SK-N-SH treated with all-trans-retinoic acid at 6 μM for 48 hours (cell line): Measurements from ENCODE around the gene DTX4.

Experiments
- ATAC-seq: fragments of 200-7000 bp; cut with Tn5 transposase; 3 replicates; pipeline ENCODE4 v1.9.1; 2020; ENCODE audit warnings: mild to moderate bottlenecking, moderate library complexity
- ARNTL ChIP-seq: fragments of 450-650 bp; formaldehyde crosslinking; IDR thresholded peaks from 2 replicates; pipeline ENCODE4 v1.5.0; 2020; ENCODE audit warnings: low read depth, mild to moderate bottlenecking, moderate library complexity, borderline replicate concordance
- BACH2 ChIP-seq: fragments of 250-450 bp; sonication (Bioruptor Pico); IDR thresholded peaks from 2 replicates; pipeline ENCODE4 v1.9.0; 2021; ENCODE audit warnings: mild to moderate bottlenecking, borderline replicate concordance
- CREB5 ChIP-seq: fragments of 250-450 bp; sonication (Bioruptor Pico); IDR thresholded peaks from 2 replicates; pipeline ENCODE4 v1.5.1; 2020; ENCODE audit warnings: low read depth, mild to moderate bottlenecking, moderate library complexity
- CSDC2 ChIP-seq: fragments of 250-450 bp; sonication (Bioruptor Pico); IDR thresholded peaks from 2 replicates; pipeline ENCODE4 v1.5.0; 2020; ENCODE audit warnings: mild to moderate bottlenecking, moderate library complexity
- CSRNP3 ChIP-seq: fragments of 250-450 bp; sonication (Bioruptor Pico); IDR thresholded peaks from 2 replicates; pipeline ENCODE4 v1.5.1; 2021; ENCODE audit warnings: mild to moderate bottlenecking, moderate library complexity
- ESRRG ChIP-seq: fragments of 250-450 bp; sonication (Bioruptor Pico); IDR thresholded peaks from 2 replicates; pipeline ENCODE4 v1.6.1; 2021; ENCODE audit warnings: mild to moderate bottlenecking
- GLIS3 ChIP-seq: fragments of 250-450 bp; sonication (Bioruptor Pico); IDR thresholded peaks from 2 replicates; pipeline ENCODE4 v1.5.0; 2020; ENCODE audit warnings: mild to moderate bottlenecking, moderate library complexity
- ISL1 ChIP-seq: fragments of 250-450 bp; sonication (Bioruptor Pico); IDR thresholded peaks from 2 replicates; pipeline ENCODE4 v2.1.2; 2022; ENCODE audit warnings: mild to moderate bottlenecking, moderate library complexity
- OSR1 ChIP-seq: fragments of 250-450 bp; sonication (Bioruptor Pico); IDR thresholded peaks from 2 replicates; pipeline ENCODE4 v1.8.0; 2022; ENCODE audit warnings: moderate library complexity, mild to moderate bottlenecking, inconsistent platforms
- PATZ1 ChIP-seq: fragments of 250-450 bp; sonication (Bioruptor Pico); IDR thresholded peaks from 2 replicates; pipeline ENCODE4 v1.8.0; 2020; ENCODE audit warnings: mild to moderate bottlenecking, moderate library complexity, borderline replicate concordance
- PPARA ChIP-seq: fragments of 250-450 bp; sonication (Bioruptor Pico); IDR thresholded peaks from 2 replicates; pipeline ENCODE4 v1.5.0; 2020; ENCODE audit warnings: mild to moderate bottlenecking, borderline replicate concordance
- SNAI2 ChIP-seq: fragments of 250-450 bp; sonication (Bioruptor Pico); IDR thresholded peaks from 2 replicates; pipeline ENCODE4 v1.5.0; 2020; ENCODE audit warnings: mild to moderate bottlenecking, moderate library complexity
- TCF4 ChIP-seq: fragments of 250-450 bp; sonication (Bioruptor Pico); IDR thresholded peaks from 2 replicates; pipeline ENCODE4 v1.8.0; 2021; ENCODE audit warnings: mild to moderate bottlenecking, moderate library complexity, borderline replicate concordance
- TSHZ2 ChIP-seq: fragments of 250-450 bp; sonication (Bioruptor Pico); IDR thresholded peaks from 2 replicates; pipeline ENCODE4 v1.5.0; 2020; ENCODE audit warnings: mild to moderate bottlenecking, moderate library complexity
- ZC3H10 ChIP-seq: fragments of 250-450 bp; sonication (Bioruptor Pico); IDR thresholded peaks from 2 replicates; pipeline ENCODE4 v1.5.1; 2021; ENCODE audit warnings: mild to moderate bottlenecking, moderate library complexity
- ZFP3 ChIP-seq: fragments of 250-450 bp; sonication (Bioruptor Pico); IDR thresholded peaks from 2 replicates; pipeline ENCODE4 v1.5.0; 2020; ENCODE audit warnings: mild to moderate bottlenecking, moderate library complexity
- ZFP30 ChIP-seq: fragments of 450-650 bp; formaldehyde crosslinking; IDR thresholded peaks from 2 replicates; pipeline ENCODE4 v1.5.0; 2022; ENCODE audit warnings: mild to moderate bottlenecking, moderate library complexity
- ZNF70 ChIP-seq: fragments of 450-650 bp; formaldehyde crosslinking; IDR thresholded peaks from 2 replicates; pipeline ENCODE4 v1.5.0; 2020; ENCODE audit warnings: mild to moderate bottlenecking, moderate library complexity
- ZNF8 ChIP-seq: fragments of 450-650 bp; formaldehyde crosslinking; IDR thresholded peaks from 2 replicates; pipeline ENCODE4 v1.5.0; 2020; ENCODE audit warnings: mild to moderate bottlenecking, moderate library complexity
- TF ChIP-seq, protein P1 (sequence below): fragments of 250-450 bp; sonication (Bioruptor Pico); IDR thresholded peaks from 2 replicates; pipeline ENCODE4 v1.8.0; 2021; ENCODE audit warnings: low read depth, mild to moderate bottlenecking, moderate library complexity, borderline replicate concordance

Gene DTX4

DNA sequence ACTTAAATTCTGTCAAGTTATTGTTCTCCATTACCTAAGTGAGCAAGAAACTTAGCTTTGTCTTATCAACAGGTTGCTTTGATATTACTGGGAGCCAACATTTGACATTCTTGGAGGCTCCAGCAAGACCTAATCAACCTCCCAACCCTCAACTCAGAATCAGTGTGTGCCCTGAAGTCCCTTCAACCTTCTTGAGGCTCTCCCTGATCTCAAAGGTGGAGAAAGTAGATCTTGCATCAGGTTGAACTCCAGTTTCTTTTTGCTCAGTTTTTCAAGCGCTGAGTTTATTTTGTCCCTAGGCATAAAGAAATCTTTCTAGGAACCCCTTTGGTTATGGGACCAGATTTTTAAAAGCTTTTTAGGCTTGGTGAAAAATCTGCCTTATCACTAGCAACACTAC, 27.8 kb upstream of the DTX4 start:
- no peak for TF ChIP-seq ZNF70 (CRISPR knock-in tag)
- no peak for TF ChIP-seq ARNTL (CRISPR knock-in tag)
- TF ChIP-seq TSHZ2: no peak
- no peak for TF ChIP-seq PPARA (CRISPR knock-in tag)
- TF ChIP-seq BACH2 (CRISPR knock-in tag): no peak
- TF ChIP-seq CSRNP3 (CRISPR knock-in tag): no peak
- no peak for TF ChIP-seq OSR1 (CRISPR knock-in tag)
- no peak for TF ChIP-seq GLIS3
- TF ChIP-seq, protein P1, sequence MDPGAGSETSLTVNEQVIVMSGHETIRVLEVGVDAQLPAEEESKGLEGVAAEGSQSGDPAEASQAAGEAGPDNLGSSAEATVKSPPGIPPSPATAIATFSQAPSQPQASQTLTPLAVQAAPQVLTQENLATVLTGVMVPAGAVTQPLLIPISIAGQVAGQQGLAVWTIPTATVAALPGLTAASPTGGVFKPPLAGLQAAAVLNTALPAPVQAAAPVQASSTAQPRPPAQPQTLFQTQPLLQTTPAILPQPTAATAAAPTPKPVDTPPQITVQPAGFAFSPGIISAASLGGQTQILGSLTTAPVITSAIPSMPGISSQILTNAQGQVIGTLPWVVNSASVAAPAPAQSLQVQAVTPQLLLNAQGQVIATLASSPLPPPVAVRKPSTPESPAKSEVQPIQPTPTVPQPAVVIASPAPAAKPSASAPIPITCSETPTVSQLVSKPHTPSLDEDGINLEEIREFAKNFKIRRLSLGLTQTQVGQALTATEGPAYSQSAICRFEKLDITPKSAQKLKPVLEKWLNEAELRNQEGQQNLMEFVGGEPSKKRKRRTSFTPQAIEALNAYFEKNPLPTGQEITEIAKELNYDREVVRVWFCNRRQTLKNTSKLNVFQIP (CRISPR knock-in tag): no peak
- TF ChIP-seq ISL1 (CRISPR knock-in tag): no peak
- TF ChIP-seq ZFP3: no peak
- TF ChIP-seq, all 23 proteins: peak for 0
- no peak for ATAC-seq

- ATAC-seq: no peak
- no peak for TF ChIP-seq ZNF70 (CRISPR knock-in tag)
- TF ChIP-seq, all 23 proteins: peak for 0
Measured at GRCh38 chr11:59144579-59145345, 27.2 kb upstream of the DTX4 start.

- TF ChIP-seq TCF4: no peak
- no peak for TF ChIP-seq GLIS3
- no peak for TF ChIP-seq CSDC2 (CRISPR knock-in tag)
- no peak for TF ChIP-seq ZFP30 (CRISPR knock-in tag)
- TF ChIP-seq TSHZ2: no peak
- TF ChIP-seq ARNTL (CRISPR knock-in tag): no peak
- no peak for TF ChIP-seq CSRNP3 (CRISPR knock-in tag)
- TF ChIP-seq ESRRG: no peak
- TF ChIP-seq SNAI2 (CRISPR knock-in tag): no peak
- TF ChIP-seq PATZ1 (CRISPR knock-in tag): no peak
- no peak for TF ChIP-seq CREB5 (CRISPR knock-in tag)
- TF ChIP-seq ZFP3: no peak
- TF ChIP-seq ZC3H10: no peak
- TF ChIP-seq, protein P1 (CRISPR knock-in tag): no peak
- no peak for TF ChIP-seq ZNF8 (CRISPR knock-in tag)
- no peak for TF ChIP-seq BACH2 (CRISPR knock-in tag)
- TF ChIP-seq, all 23 proteins: peak for 0
- no peak for ATAC-seq
Measured at GRCh38 chr11:59145534-59145933, 26.4 kb upstream of the DTX4 start.
